GM21526 (cell line): Measurements from ENCODE around the gene CIRBP.

ENCODE experiments used
- ATAC-seq: cut with Tn5 transposase; IDR thresholded peaks from one replicate; pipeline ENCODE4 v1.9.1; 2021; ENCODE audit warnings: moderate library complexity; ENCODE audit not compliant: unreplicated experiment, low FRiP score

The CIRBP gene

DNA sequence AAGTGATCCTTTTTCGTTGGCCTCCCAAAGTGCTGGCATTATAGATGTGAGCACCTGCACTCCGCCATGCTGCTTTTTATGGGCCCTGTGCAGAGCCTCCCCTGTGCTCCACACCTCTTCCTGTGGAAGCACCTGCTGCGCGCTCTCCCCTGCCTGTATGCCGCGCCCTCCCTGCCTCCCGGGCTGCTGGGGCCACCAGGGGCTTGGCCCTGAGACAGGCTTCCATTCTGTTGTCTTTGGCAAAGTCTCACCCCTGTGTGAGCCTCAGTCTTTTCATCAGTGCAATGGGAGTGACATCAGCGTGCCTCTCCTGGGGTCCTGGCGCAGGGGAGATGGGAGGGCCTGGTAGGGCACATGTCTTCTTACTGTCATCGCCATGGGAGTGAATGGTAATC lies 7.5 kb downstream of the CIRBP start:
- no peak for ATAC-seq

DNA sequence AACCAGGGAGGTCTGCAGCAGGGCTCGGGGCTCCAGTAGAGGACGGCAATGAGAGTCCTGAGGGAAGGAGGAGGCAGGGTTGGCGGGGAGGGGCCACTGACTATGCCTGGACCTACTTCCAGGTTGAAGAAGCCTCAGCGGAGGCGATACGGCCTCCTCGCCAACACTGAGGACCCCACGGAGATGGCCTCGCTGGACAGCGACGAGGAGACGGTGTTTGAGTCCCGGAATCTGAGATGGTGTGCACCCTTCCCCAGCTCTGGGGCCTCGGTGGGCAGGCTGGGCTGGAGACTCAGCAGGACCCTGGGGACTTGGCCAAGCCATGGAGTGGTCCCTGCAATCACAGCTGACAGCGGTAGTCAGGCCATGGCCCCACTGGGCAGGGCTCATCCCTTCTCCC lies 7.9 kb downstream of the CIRBP start:
- no peak for ATAC-seq

DNA sequence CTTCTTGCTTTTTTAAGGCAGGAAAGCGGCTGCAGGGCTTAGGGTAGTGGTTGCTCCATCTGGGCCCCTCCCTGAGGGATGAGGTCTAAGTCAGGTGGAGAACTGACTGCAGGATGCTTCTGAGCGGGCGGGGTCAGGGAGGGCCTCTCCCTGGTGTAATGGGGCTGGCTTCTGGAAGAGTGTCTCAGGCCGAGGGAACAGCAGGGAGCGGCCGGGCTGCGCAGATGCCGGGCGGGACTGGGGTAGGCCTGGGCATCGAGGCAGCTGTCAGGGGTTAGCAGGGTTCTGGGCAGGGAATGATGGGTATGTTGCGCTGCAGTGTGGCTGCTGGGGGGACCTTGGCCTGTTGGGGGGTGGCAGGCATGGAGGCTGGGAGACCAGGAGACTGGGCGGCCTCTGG lies 8.9 kb downstream of the CIRBP start:
- ATAC-seq: no peak

DNA sequence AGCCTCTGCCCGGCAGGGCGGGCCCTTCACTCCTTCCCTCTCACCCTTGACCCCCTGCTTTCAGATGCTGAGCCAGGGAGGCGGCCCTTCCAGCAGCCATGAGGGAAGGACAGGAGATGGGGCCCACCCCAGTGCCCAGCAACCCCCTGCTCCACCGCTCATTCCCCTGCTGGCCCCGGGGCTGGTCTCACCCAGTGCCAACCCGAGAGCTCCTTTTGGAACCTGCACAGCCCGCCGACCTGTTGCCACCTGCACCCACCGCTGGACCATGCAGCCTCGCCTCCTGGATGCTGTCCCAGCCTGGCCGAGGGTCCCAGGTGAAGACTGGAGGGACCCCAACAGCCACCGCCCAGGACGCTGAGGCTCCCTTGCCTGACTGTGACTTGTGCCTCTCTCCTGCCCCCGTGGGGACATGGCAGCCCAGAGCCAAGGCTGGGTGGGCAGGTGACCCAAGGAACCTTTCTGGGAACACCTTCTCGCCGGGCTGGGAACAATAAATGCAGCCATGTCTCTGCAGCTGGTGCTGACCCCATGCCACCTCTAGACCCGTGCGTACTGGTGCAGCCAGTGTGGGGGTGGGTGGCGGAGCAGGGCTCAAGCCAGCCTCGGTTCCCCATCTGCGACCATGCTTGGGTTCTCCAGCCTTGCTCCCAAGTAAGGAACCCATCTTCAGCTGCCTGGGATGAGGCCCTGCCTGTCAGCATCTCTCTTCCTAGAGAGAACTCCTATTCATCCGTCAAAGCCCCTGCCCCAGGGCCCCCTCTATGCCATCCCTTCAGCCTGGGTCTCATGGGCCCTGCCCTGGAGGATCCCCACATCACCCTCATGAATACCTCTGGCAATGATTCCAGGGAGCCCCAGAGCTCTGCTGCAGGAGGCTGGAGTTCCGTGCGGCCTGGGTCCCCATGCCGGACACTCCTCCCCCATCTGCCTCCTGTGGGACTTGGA lies 9.9 kb downstream of the CIRBP start:
- no peak for ATAC-seq

DNA sequence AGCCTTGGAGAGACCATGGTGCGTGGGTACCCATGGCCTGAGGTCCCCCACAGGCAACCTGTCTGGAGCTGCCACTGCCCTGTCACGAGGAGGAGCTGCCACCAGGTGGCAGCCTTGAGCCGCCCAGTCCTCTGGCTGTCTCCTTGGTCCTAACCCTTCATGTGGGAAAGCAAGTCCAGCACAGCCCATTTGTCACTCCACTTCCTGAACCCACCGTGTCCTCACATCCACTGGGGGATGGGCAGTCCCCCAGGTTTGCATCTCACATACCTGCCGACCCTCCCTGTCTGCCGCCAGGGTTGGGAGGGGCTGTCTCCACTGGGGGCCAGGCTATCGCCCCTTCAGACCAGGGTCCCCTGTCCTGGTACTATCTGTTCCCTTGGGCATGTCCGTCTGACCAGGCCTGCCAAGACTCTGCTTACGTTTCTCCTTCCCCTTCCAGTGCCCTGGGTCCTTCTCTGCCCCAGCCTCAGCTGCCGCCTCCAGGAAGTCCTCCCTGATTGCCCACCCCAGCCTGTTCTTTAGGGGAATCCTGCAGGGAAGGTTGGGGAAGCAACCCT lies 10.7 kb downstream of the CIRBP start:
- no peak for ATAC-seq

DNA sequence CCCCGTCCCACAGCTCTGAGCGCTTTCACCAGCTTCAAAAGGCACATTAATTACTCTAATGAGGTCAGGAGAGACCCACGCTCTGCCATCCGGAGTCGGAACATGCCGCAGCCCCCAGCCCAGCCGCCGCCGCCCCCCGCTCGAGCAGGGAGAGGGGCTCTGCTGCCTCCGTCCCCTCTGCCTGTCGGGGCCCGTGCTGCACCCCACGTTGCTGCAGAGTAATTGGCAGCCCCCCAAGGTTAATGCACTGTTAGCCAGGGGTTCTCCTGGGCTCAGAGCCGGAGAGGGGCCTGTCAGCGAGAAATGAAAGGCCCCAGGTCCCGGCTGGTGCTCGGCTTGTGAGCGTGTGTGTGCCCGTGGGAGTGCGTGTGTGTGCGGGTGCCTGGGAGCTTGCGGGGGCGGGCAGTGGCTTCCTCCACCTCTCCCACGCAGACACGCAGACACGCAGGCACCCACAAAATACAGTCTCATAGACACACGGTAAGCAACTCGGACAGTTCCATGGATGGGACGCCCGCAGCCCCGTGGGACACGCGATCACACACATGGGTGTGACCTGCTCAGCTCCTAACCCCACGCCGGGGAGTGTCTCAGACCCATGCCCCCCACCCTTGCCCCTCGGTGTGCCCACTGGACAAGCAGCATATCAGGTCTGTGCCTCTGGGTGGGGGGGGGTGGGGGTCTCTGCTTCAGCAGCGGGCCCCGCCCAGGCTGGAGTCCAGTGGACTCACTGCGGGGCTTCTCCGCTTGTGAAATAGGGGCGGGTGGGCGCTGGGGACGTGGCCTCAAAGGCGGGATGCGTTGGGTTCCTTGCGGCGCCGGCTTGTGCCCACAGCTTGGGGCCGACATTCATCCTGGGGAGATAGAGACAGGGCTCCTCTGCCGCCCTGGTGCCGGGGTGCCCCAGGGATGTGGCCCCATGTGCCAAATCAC lies 11.8 kb downstream of the CIRBP start:
- ATAC-seq: no peak

DNA sequence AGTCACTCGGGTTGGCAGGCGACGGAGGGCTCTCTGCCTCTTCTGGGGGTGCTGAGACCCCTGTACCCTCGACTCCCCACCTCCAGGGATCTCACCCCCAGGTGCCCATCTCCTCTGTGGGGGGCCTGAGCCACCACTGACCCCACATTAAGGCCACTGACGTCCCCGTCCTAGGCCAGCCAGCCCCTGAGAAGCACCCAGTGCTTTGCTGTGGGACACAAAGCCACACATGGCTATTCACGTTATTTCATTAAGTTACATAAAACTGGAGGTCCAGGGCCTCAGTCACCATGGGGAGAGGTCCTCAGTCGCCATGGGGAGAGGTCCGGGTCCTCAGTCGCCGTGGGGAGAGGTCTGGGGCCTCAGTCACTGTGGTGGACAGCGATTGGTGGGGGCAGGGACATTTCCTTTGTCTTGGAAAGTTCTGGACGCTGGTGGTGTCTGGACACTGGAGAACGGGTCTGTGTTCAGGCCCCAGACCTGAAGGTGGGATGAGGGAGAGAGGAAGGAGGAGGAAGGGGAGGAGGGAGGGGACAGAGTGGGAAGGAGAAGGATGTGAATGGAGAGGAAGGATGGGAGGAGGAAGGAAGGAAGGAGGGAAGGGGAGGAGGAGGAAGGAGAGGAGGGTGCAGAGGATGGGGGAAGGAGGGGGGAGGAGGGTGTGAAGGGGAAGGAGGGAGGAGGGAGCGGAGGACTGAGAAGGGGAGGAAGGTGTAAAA lies 12.6 kb downstream of the CIRBP start:
- no peak for ATAC-seq

DNA sequence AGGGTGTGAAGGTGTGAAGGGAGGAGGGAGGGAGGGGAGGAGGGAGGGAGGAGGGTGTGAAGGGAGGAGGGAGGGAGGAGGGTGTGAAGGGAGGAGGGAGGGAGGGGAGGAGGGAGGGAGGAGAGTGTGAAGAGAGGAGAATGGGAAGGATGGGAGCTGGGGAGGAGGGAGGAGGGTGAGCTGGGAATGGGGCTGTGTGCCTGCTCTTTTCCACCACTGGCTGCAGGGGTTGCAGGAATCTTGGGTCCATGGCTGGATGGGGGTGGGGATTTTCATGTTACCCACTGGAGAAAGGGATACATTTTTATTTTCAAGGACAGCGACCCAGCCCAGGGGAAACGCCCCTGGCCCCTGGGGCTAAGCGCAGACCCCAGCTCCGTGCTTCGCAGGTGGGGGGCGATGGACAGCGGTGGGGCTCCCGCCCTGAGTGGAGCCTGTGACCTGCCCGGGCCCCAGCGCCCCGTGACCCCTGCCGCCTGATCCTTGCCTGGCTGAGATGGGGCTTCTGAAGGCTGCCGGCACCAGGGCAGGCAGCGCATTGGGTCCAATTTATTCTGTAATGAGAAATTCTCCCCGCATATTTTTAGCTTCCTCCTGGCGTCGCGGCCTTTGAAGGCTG lies 13.6 kb downstream of the CIRBP start:
- no peak for ATAC-seq

DNA sequence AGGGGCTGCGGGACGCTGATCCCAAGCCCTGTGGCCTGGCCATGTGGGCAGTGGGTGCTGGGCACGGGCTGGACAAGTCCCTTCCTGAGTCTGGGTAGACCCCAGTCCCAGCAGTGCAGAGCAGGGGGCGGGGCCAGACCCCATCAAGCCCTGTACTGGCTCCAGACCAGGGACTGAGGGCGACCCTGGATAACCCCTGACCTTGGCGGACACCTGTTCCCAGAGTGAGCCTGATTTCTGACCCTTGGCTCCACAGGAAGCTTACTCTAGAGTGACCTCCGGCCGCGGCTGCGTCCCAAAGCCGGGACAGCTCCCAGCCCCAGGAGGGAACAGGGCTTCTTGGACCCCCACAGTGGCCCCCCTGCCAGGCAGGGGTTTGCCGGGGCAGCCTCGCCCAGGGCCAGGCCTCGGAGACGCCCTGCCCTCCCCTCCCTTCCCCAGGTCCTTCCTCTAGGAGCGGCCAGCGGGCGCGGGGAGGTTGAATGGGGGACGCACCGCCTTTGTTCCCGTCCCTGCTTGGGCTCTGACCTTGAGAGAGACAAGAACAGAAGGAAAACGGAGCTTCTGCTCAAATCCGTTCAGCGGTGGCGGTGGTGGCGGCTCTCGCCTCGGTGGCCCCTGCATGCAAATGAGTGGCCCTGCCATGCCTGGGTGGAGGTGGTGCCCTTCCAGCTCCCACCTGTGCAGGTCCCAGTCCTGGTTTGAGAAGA lies 14.2 kb downstream of the CIRBP start:
- ATAC-seq: no peak

DNA sequence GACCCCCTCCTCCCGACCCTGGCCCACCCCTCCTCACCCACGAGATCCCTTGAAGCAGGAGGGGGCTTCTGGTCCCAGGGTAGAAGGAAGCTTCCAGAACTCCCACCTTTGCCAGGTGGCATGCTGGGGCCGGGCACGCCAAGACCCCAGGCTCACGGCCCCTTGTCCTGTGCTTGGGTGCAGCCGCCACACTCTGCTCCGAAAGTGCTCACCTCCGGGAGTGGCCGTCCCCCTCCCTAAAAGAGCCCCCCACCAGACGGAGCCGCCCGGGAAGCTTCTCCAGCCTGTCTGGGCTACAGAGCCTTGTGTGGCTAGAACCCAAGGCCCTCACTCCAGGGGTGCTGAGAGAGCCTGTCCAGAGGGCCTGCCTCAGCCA lies 14.8 kb downstream of the CIRBP start:
- no peak for ATAC-seq

DNA sequence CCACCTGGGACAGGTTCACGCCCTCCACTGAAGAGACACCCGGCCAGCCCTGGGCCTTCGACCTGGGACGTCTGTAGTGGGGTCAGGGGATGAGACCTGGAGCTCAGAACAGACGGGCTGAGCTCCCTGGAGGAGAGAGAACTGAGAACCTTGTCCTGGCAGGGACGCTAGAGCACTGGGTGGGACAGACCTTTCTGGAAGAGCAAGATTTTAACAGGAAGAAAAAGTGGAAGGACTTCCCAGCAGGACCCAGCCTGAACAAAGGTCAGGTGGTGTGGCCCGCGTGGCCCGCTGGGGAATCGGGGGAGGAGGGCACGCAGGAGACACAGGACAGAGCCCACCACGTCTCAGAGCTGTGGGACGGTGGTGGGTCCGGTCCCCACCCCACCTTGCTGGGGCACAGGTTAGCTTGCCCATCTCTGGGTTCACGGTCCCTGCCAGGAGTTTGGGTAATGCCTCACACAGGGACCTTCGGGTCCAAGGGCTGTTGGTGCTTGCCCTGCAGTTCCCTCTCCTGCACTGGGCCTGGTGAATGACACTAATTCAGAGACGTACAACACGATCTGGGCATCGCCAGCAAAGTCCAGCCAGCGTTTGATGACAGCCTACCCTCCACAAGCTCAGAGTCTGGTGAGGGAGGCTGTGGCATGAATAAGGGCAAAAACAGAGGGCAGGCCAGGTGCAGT lies 15.3 kb downstream of the CIRBP start:
- ATAC-seq: no peak

DNA sequence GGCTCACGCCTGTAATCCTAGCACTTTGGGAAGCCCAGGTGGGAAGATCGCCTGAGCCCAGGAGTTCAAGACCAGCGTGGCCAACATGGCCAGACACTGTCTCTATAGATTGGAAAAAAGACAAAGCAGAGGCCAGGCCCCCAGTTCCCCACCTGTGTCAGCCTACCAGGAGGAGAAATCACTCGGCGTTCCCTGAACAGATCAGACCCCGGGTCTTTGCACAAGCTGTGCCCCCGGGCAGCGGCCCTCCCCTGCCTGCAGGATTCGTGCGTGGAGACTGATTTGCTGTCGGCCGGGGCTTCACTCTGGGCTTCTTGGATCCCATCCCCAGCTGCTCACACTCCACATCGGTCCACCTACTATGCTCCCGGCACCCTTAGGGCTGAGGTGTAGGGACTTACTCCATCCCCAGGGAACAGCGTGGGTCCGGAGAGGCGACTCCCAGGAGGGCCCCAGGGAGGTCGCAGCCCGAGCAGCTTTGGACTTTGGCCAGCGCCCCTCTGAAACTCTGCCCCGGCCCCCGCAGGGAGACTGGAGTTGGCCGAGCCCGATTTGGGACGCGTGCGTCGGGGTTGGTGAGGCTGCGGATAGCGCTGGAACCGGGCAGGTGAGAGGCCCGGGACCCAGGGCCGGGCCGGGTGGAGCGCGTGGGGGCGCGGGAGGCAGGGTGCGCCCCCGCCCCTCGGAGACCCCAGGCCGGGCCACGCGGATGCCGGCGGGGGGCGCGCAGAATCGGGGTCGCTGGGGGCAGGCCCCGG lies 16.0 kb downstream of the CIRBP start:
- ATAC-seq: no peak

DNA sequence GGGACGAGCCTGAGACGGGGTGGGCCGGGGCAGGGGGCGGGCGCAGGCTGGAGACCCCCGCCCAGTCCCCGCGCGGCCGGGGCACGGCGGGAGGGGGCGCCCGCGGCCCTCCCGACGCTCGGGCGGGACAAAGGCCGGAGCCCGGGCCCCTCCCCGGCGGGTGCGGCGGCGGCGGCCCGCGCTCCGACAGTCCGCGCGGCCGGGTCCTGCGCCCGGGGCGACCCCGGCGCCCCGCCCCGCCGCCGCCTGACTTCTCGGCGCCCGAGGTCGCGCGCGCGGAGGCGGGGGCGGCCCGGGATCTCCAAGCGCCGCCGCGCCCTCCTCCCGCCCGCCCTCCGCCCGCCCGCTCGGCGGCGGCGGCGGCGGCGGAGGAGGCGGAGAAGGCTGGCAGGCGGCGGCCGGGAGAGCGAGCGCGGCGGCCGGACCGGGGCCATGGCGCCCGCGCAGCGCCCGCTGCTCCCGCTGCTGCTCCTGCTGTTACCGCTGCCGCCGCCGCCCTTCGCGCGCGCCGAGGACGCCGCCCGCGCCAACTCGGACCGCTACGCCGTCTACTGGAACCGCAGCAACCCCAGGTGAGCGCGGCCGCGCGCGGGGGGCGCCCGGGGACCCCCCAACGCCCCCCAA lies 16.7 kb downstream of the CIRBP start, which contains the start of gene EFNA2:
Gene EFNA2 (plus strand): TSS at position 137 of the 624 bp plus-strand sequence. CDS start 296 bp downstream, at position 433.
- no peak for ATAC-seq

DNA sequence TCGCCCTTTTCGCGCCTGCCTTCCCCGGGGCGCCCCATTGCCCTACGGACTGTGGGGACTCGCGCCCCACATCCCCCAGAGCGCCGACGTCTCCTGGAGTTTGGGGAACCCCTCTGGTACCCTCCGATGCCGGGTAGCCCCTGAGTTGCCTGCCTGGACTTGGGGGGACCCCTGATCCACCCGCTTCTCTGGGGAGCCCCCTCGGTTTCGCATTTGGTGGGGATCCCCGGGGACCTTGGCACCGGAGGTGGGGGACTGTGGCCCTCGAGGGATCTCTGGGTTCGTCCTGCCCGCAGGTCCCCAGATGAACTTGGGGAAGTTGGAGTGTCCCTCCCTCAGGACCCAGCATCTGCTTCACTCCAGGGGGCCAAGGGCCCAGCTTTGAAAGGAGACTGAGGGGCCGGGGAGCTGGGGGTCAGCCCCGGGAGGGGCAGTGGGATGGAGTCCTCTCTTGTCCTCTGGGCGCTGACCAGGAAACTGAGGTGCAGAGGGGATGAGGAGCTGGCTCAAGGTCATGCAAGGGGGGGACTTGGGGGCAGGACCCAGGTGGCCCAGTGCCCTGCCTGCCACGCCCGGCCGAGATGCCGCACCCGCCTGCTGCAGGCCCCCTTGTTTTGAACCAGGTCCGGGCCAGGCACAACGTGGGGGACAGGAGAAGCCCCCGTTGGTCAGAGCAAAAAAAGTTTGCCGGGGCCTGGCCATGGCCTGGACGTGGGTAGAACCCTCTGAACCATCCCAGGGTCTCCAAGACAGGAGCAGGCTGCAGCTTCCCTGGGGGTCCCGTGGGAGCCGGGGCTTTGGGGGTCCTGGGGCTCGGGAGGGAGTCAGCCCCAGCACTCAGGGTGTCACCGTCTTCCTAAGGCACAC lies 17.6 kb downstream of the CIRBP start:
- no peak for ATAC-seq

DNA sequence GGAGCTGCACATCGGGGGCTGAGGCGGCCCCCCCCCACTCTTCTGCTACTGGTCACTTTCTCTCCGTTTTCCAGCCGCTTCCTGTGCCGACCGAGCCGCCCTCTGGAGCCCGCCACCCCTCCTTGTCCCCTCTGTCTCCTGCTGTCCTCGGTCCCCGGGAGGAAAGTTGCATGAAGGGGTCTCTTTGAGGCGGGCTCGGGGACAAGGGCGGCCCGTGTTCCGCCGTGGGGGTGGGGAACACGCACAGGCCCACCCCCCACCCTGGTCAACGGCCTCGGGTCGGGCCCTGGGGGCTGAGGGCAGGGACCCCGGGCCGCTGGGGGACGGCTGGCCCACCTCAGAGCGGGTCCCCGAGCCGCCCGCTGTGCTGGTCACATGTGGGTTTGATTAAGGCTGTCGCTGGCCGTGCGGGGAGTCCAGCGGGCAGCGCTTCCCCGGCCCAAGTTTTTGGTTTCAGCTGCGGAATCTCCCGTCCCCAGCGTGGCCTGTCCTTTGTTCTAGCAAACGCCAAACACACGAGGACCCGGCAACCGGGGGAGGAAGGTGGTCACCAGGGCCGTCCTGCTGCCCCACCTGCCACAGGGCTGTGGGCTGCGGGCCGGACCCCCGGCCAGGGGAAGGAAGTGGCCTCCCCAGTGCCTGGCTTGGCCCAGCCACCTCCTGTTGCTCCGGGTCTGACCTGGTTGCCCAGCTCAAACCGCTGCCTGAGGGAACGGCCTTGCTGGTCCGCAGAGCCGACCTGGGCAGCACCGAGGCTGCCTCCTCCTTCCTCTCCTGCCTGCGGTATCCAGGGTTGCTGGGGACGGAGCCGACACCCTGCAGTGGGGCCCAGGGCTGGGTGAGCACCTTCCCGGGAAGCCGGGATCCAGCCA lies 18.5 kb downstream of the CIRBP start:
- ATAC-seq: no peak

DNA sequence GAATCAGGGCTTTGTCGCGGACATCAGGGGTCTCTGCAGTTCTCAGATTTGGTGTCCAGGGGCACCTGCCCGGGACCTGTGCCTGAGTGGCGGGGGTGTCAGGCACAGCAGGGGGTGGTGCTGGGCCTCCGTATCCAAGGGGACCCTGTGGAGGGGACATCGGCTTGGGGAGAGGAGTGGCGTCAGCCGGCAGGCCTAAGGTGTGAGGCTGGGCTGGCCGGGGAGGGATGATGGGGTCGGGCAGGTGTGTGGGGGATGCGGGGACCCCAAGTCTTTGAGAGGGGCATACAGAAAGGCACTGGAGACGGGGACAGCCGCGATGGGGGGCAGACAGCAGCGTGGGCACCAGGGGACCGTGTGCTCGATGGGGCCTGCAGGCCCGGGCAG lies 19.1 kb downstream of the CIRBP start:
- no peak for ATAC-seq
